Measurements from ENCODE around the gene CTSH.

Gene CTSH

DNA sequence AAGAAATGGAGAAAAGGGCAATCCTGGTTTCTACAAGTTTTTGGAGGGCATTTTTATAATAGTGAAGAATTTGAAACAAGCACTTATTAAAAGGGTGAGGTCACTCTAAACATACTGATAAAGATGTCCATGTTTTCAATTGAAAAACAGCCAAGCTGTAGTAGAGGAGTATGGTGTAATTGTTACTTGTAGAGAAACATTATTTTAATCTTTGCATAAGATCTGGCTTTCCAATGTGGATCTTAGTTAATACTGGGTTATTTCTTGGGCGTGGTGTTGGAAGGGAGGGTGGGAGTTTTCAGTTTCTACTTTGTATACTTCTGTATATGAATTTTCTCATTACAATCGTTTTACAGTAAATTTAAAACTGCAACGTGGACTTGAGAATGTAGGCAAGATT lies 49.4 kb downstream of the CTSH start:
- DNase-seq, result no peak
- H3K9me3 Mint-ChIP-seq, result no peaks in the 10 kb centered on the region
- no peaks in the 10 kb centered on the region for H3K4me1 Mint-ChIP-seq
- no peaks in the 10 kb centered on the region for H3K27me3 Mint-ChIP-seq (ENCODE audit: low read depth, poor library complexity)
- H3K36me3 Mint-ChIP-seq (ENCODE audit: low read depth), result peaks cover 98% of the 10 kb centered on the region
- H3K27ac Mint-ChIP-seq, result no peak overlapping the region
- TF ChIP-seq, protein P1, sequence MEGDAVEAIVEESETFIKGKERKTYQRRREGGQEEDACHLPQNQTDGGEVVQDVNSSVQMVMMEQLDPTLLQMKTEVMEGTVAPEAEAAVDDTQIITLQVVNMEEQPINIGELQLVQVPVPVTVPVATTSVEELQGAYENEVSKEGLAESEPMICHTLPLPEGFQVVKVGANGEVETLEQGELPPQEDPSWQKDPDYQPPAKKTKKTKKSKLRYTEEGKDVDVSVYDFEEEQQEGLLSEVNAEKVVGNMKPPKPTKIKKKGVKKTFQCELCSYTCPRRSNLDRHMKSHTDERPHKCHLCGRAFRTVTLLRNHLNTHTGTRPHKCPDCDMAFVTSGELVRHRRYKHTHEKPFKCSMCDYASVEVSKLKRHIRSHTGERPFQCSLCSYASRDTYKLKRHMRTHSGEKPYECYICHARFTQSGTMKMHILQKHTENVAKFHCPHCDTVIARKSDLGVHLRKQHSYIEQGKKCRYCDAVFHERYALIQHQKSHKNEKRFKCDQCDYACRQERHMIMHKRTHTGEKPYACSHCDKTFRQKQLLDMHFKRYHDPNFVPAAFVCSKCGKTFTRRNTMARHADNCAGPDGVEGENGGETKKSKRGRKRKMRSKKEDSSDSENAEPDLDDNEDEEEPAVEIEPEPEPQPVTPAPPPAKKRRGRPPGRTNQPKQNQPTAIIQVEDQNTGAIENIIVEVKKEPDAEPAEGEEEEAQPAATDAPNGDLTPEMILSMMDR (IDR thresholded peaks at IDR 0.05), result no peak
- no peak overlapping the region for H3K4me3 Mint-ChIP-seq

DNA sequence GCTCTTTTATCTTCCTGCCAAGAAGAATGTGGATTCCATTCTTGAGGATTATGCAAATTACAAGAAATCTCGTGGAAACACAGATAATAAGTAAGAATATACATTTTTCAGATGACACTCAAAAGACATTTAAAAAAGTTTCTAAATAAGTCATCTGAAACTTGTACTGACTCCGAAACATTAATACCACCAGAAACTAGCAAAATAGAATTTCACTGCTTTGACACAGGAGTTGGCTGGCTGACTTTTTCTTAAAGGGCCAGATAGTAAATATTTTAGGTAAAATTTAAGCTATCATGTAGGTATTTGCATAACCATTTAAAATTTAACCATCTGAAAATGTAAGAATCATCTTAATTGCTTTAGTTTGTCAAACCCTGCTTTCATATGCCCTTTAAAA lies 51.3 kb downstream of the CTSH start:
- peaks cover 91% of the 10 kb centered on the region for H3K36me3 Mint-ChIP-seq (ENCODE audit: low read depth)
- no peak overlapping the region for H3K4me3 Mint-ChIP-seq
- no peaks in the 10 kb centered on the region for H3K27me3 Mint-ChIP-seq (ENCODE audit: low read depth, poor library complexity)
- TF ChIP-seq, protein P1 (IDR thresholded peaks at IDR 0.05), result no peak
- DNase-seq, result no peak
- H3K4me1 Mint-ChIP-seq, result no peaks in the 10 kb centered on the region
- H3K27ac Mint-ChIP-seq, result no peak overlapping the region
- no peaks in the 10 kb centered on the region for H3K9me3 Mint-ChIP-seq

DNA sequence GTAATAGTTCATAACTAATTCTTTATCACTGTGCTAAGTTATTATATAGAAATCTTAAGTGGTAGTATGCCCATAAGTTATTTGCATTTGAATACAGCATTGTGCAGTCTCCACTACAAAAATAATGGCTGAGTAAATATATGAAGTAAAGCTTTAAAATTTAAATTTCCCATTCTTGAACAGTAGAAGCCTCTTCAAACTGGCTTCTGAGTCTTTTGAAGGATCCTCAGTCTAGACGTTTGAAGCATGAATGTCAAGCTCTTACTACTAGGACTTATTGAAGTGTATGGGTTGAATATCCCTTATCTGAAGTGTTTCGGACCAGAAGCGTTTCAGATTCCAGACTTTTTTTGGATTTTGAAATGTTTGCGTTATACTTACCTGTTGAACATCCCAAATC lies 55.8 kb downstream of the CTSH start:
- Mint-ChIP-seq H3K27me3 (ENCODE audit: low read depth, poor library complexity) (no peaks in the 10 kb centered on the region), H3K27ac (no peak overlapping the region), H3K9me3 (no peaks in the 10 kb centered on the region), H3K4me1 (no peaks in the 10 kb centered on the region), H3K4me3 (no peak overlapping the region), H3K36me3 (ENCODE audit: low read depth) (peaks cover 78% of the 10 kb centered on the region)
- TF ChIP-seq, protein P1 (IDR thresholded peaks at IDR 0.05), result no peak
- DNase-seq, result no peak

DNA sequence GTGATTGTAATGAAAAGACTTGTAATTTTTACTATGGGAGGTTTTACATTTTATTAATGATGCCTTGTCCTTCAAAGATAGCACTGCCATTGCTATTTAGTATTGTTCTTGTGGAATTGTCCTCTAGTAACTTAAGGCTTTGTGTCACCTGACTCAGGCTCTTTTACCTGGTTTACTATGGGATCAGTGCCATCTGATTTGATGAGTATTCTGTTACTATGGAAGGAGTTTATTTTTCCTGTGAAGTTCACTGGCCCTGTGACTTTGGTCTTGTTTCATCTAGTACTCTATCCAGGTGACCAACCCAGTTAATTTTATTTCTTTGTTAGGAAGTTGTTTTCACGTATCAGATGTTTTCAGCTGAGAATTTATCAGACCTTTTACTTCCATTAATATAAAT lies 63.2 kb downstream of the CTSH start:
- Mint-ChIP-seq H3K4me1 (peaks cover 22% of the 10 kb centered on the region), H3K4me3 (no peak overlapping the region), H3K27ac (no peak overlapping the region), H3K9me3 (no peaks in the 10 kb centered on the region), H3K36me3 (ENCODE audit: low read depth) (peaks cover 61% of the 10 kb centered on the region), H3K27me3 (ENCODE audit: low read depth, poor library complexity) (no peaks in the 10 kb centered on the region)
- TF ChIP-seq, protein P1 (IDR thresholded peaks at IDR 0.05), result no peak
- no peak for DNase-seq

DNA sequence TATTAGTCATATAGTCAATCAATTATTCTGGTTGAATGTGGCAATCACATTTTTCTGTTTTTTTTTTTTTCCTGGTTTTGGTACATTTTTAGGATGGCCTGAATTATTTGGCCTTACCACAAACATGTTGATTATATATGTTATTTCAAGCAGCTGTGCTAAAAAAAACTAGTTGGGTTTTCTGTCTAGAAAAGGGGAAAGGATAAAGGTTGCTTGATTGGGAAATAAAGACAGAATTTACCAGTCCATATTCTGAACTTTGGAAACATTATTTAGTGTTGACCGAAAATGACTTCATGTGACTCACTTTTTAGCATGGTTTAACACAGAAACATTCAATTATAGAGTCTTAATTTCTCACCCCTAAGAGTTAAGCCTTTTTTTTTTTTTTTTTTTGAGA lies 64.0 kb downstream of the CTSH start:
- peaks cover 60% of the 10 kb centered on the region for H3K36me3 Mint-ChIP-seq (ENCODE audit: low read depth)
- H3K27ac Mint-ChIP-seq, result no peak overlapping the region
- no peak for DNase-seq
- peaks cover 30% of the 10 kb centered on the region for H3K4me1 Mint-ChIP-seq
- TF ChIP-seq, protein P1 (IDR thresholded peaks at IDR 0.05), result no peak
- no peaks in the 10 kb centered on the region for H3K9me3 Mint-ChIP-seq
- H3K4me3 Mint-ChIP-seq, result no peak overlapping the region
- no peaks in the 10 kb centered on the region for H3K27me3 Mint-ChIP-seq (ENCODE audit: low read depth, poor library complexity)

DNA sequence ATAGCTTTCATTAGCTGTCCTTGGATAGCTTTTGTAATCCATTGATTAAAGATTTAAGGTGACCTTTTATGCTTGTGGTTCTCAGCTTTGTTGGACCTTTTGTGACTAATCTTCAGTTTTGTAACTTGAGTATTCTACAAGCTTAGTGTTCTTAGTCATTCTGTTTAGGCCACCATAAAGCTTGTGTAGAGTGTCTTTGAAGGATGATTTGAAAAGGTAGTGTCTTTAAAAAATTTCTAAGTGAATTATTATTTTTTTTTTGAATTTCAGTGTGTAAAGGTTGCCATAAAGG lies 64.7 kb downstream of the CTSH start:
- H3K4me1 Mint-ChIP-seq, result peaks cover 37% of the 10 kb centered on the region
- peaks cover 1% of the 10 kb centered on the region for H3K27me3 Mint-ChIP-seq (ENCODE audit: low read depth, poor library complexity)
- no peak overlapping the region for H3K27ac Mint-ChIP-seq
- H3K4me3 Mint-ChIP-seq, result no peak overlapping the region
- DNase-seq, result no peak
- peaks cover 61% of the 10 kb centered on the region for H3K36me3 Mint-ChIP-seq (ENCODE audit: low read depth)
- H3K9me3 Mint-ChIP-seq, result no peaks in the 10 kb centered on the region
- TF ChIP-seq, protein P1 (IDR thresholded peaks at IDR 0.05), result no peak
